H1 (cell line): ENCODE measurements around the gene EIF1AX. TPM values are rescaled to one million over a fixed set of nuclear protein-coding genes. Genes with fewer than 3 reads are reported as not detected.

Source experiments
- CTCF ChIA-PET: fragments of 300-600 bp; sonication (Branson Sonifier 250); formaldehyde crosslinking; loops from one replicate; lab custom pipeline; 2021; ENCODE audit not compliant: partially characterized antibody; lab: Charles Lee
- POLR2A ChIA-PET: fragments of 300-600 bp; sonication (Branson Sonifier 250); formaldehyde crosslinking; loops from one replicate; lab custom pipeline; 2021; ENCODE audit warnings: inconsistent platforms; ENCODE audit not compliant: partially characterized antibody; lab: Charles Lee
- DNase-seq, 2 experiments: peaks; one replicate each; pipeline versions ENCODE4 v3.0.0 to v3.0.0-alpha.2; 2010 to 2022; ENCODE audit warnings: low spot score in 2 of 2, low read depth in 1 of 2, mixed read lengths in 1 of 2
- FAIRE-seq: peaks from 2 replicates; lab custom pipeline; 2011; peaks lifted over from hg19 to GRCh38; lab: Jason Lieb, UNC
- H2AFZ ChIP-seq: 2 replicates; pipeline ENCODE4 v1.8.1; 2012; ENCODE audit warnings: low read length, inconsistent platforms
- H2AK5ac ChIP-seq: 2 replicates; pipeline ENCODE4 v1.6.1; 2013; ENCODE audit warnings: low read depth, low read length
- H2BK120ac ChIP-seq: replicated peaks from 2 replicates; pipeline ENCODE3; 2013; ENCODE audit warnings: low read depth, low read length, inconsistent platforms
- H2BK12ac ChIP-seq: 2 replicates; pipeline ENCODE4 v1.6.1; 2013; ENCODE audit warnings: low read depth, low read length
- H2BK15ac ChIP-seq: 2 replicates; pipeline ENCODE4 v1.6.1; 2013; ENCODE audit warnings: low read length
- H2BK20ac ChIP-seq: 2 replicates; pipeline ENCODE4 v1.6.1; 2013; ENCODE audit warnings: low read length
- H2BK5ac ChIP-seq: 2 replicates; pipeline ENCODE4 v1.6.1; 2013; ENCODE audit warnings: low read depth, low read length
- H3K14ac ChIP-seq: 2 replicates; pipeline ENCODE4 v1.6.1; 2013; ENCODE audit warnings: inconsistent platforms; ENCODE audit not compliant: insufficient read length
- H3K18ac ChIP-seq: 2 replicates; pipeline ENCODE4 v1.6.1; 2013; ENCODE audit warnings: low read length; ENCODE audit errors: extremely low read depth
- H3K23ac ChIP-seq: 2 replicates; pipeline ENCODE4 v1.6.1; 2013; ENCODE audit warnings: inconsistent platforms; ENCODE audit not compliant: insufficient read length
- H3K23me2 ChIP-seq: 2 replicates; pipeline ENCODE4 v1.6.1; 2013; ENCODE audit warnings: low read depth, low read length
- H3K27ac ChIP-seq: 2 replicates; pipeline ENCODE4 v1.6.1; 2011; ENCODE audit warnings: low read depth, low read length, inconsistent platforms
- H3K27me3 ChIP-seq, 4 experiments: replicated peaks in 1 of 4; 1 replicate in 1 of 4; 2 replicates in 3 of 4; pipeline versions ENCODE4 v1.6.1 to v1.8.1; 2011 to 2013; ENCODE audit warnings: low read length in 3 of 4, mild to moderate bottlenecking in 3 of 4, inconsistent platforms in 2 of 4, mixed read lengths in 2 of 4, moderate library complexity in 1 of 4; ENCODE audit not compliant: control insufficient read depth in 3 of 4, insufficient read depth in 3 of 4; ENCODE audit errors: extremely low read depth in 1 of 4
- H3K36me3 ChIP-seq, 4 experiments: 2 replicates each; pipeline versions ENCODE4 v1.6.1 to v1.8.1; 2011 to 2013; ENCODE audit warnings: mild to moderate bottlenecking in 4 of 4, low read length in 3 of 4, moderate library complexity in 2 of 4, control low read depth in 1 of 4, inconsistent platforms in 1 of 4; ENCODE audit not compliant: insufficient read depth in 4 of 4, control insufficient read depth in 2 of 4
- H3K4ac ChIP-seq: replicated peaks from 2 replicates; pipeline ENCODE3; 2013; ENCODE audit warnings: low read length, low read depth, mixed read lengths, inconsistent platforms; ENCODE audit not compliant: insufficient read length
- H3K4me1 ChIP-seq, 4 experiments: replicated peaks in 1 of 4; 1 replicate in 1 of 4; 2 replicates in 3 of 4; pipeline versions ENCODE4 v1.6.1 to v1.8.1; 2011 to 2013; ENCODE audit warnings: low read length in 3 of 4, inconsistent platforms in 2 of 4, mixed read lengths in 1 of 4; ENCODE audit not compliant: insufficient read depth in 4 of 4, control insufficient read depth in 3 of 4
- H3K4me2 ChIP-seq, 2 experiments: 2 replicates each; pipeline versions ENCODE4 v1.6.1 to v1.8.1; 2011 to 2013; ENCODE audit warnings: low read depth in 2 of 2, low read length in 2 of 2, control low read depth in 1 of 2, inconsistent platforms in 1 of 2, mild to moderate bottlenecking in 1 of 2; ENCODE audit not compliant: insufficient read depth in 1 of 2
- H3K4me3 ChIP-seq, 4 experiments: fragments of 200-600, 300-600 bp in 1 of 4; sonication (generic), shearing (Covaris generic), sonication (Bioruptor Twin) in 1 of 4; 2 replicates each; pipeline versions ENCODE4 v1.5.1 to v1.8.1; 2011 to 2016; ENCODE audit warnings: low read length in 4 of 4, low read depth in 3 of 4, control low read depth in 2 of 4, inconsistent platforms in 2 of 4, mild to moderate bottlenecking in 2 of 4, mixed read lengths in 1 of 4, moderate library complexity in 1 of 4; ENCODE audit not compliant: insufficient read depth in 2 of 4; ENCODE audit errors: extremely low read depth in 1 of 4
- H3K56ac ChIP-seq: replicated peaks from 2 replicates; pipeline ENCODE3; 2013; ENCODE audit warnings: low read depth, mild to moderate bottlenecking, mixed read lengths, low read length, inconsistent platforms; ENCODE audit not compliant: insufficient read length
- H3K79me1 ChIP-seq: 2 replicates; pipeline ENCODE4 v1.6.1; 2013; ENCODE audit warnings: low read depth, low read length, control low read depth
- H3K79me2 ChIP-seq, 2 experiments: 2 replicates each; pipeline versions ENCODE4 v1.6.1 to v1.8.1; 2012 to 2013; ENCODE audit warnings: low read length in 2 of 2, mild to moderate bottlenecking in 2 of 2, inconsistent platforms in 1 of 2; ENCODE audit not compliant: insufficient read depth in 2 of 2, control insufficient read depth in 1 of 2
- H3K9ac ChIP-seq, 4 experiments: replicated peaks in 1 of 4; 1 replicate in 1 of 4; 2 replicates in 3 of 4; pipeline versions ENCODE4 v1.6.1 to v1.8.1; 2011 to 2013; ENCODE audit warnings: low read depth in 3 of 4, low read length in 3 of 4, control low read depth in 2 of 4, mild to moderate bottlenecking in 2 of 4, moderate library complexity in 2 of 4, inconsistent platforms in 1 of 4; ENCODE audit errors: extremely low read depth in 1 of 4
- H3K9me3 ChIP-seq, 2 experiments: 2 replicates each; pipeline versions ENCODE4 v1.6.1 to v1.8.1; 2012 to 2013; ENCODE audit warnings: mild to moderate bottlenecking in 2 of 2, moderate library complexity in 2 of 2, control low read depth in 1 of 2, inconsistent platforms in 1 of 2, low read depth in 1 of 2, low read length in 1 of 2, mixed read lengths in 1 of 2; ENCODE audit not compliant: insufficient read depth in 2 of 2
- H4K20me1 ChIP-seq, 2 experiments: replicated peaks in 1 of 2; 2 replicates each; pipeline versions ENCODE3 to v1.8.1; 2011 to 2013; ENCODE audit warnings: inconsistent platforms in 2 of 2, low read length in 2 of 2, mild to moderate bottlenecking in 1 of 2; ENCODE audit not compliant: insufficient read depth in 2 of 2, control insufficient read depth in 1 of 2
- H4K5ac ChIP-seq: 2 replicates; pipeline ENCODE4 v1.6.1; 2013; ENCODE audit warnings: low read length, low read depth, mixed read lengths, inconsistent platforms; ENCODE audit not compliant: insufficient read length
- H4K8ac ChIP-seq: 2 replicates; pipeline ENCODE4 v1.8.0; 2013; ENCODE audit warnings: mild to moderate bottlenecking, moderate library complexity, low read length, inconsistent platforms; ENCODE audit not compliant: insufficient read depth; ENCODE audit errors: extremely low read depth
- H4K91ac ChIP-seq: replicated peaks from 2 replicates; pipeline ENCODE3; 2013; ENCODE audit warnings: low read length, mixed read lengths, inconsistent platforms; ENCODE audit not compliant: insufficient read length
- BRCA1 ChIP-seq: IDR thresholded peaks from 2 replicates; pipeline ENCODE4 v1.6.1; 2012; ENCODE audit warnings: low read depth, low read length, improper control_type of control experiment
- CTBP2 ChIP-seq: IDR thresholded peaks from 2 replicates; pipeline ENCODE4 v1.7.0; 2011; ENCODE audit warnings: borderline replicate concordance, mild to moderate bottlenecking, moderate library complexity, mixed read lengths, low read length; ENCODE audit not compliant: insufficient read depth, insufficient read length
- JUND ChIP-seq: IDR thresholded peaks from 2 replicates; pipeline ENCODE4 v1.6.1; 2011; ENCODE audit warnings: mild to moderate bottlenecking, improper control_type of control experiment, low read length
- KDM4A ChIP-seq: IDR thresholded peaks from one replicate; pipeline ENCODE4 v1.7.1; 2012; ENCODE audit warnings: low read depth, mild to moderate bottlenecking, moderate library complexity, low read length, inconsistent platforms; ENCODE audit not compliant: severe bottlenecking
- POLR2A ChIP-seq, 2 experiments: IDR thresholded peaks; 1 replicate in 1 of 2; 2 replicates in 1 of 2; pipeline ENCODE4 v1.6.1; 2011; ENCODE audit warnings: low read depth in 2 of 2, low read length in 2 of 2, mild to moderate bottlenecking in 2 of 2; ENCODE audit errors: control extremely low read depth in 1 of 2
- RXRA ChIP-seq: IDR thresholded peaks from 2 replicates; pipeline ENCODE4 v1.6.1; 2011; ENCODE audit warnings: low read depth, mild to moderate bottlenecking, low read length, moderate library complexity; ENCODE audit not compliant: insufficient read depth
- SUZ12 ChIP-seq: fragments of 200-600 bp; sonication (generic); IDR thresholded peaks from 2 replicates; pipeline ENCODE4 v1.6.1; 2012; ENCODE audit warnings: mild to moderate bottlenecking, inconsistent platforms, low read length, moderate library complexity, mixed read lengths
- TAF1 ChIP-seq: IDR thresholded peaks from 2 replicates; pipeline ENCODE4 v1.6.1; 2011; ENCODE audit warnings: mild to moderate bottlenecking, low read depth, low read length
- WGBS, 2 experiments: shearing (Covaris generic) in 1 of 2; methylation state at CpG; one replicate each; pipeline versions ENCODE4 v1.1.6 to v1.1.7; 2013 to 2015; ENCODE audit warnings: low lambda C conversion rate in 2 of 2, mixed read lengths in 2 of 2, inconsistent platforms in 1 of 2, low coverage in 1 of 2, missing lambda C conversion rate in 1 of 2; ENCODE audit not compliant: insufficient replicate concordance in 2 of 2, insufficient coverage in 1 of 2, insufficient read length in 1 of 2; ENCODE audit errors: extremely low coverage in 1 of 2, missing lambda C conversion rate in 1 of 2; 5-methylcytosine and 5-hydroxymethylcytosine counted together
- polyA plus RNA-seq, 7 experiments: library from polyadenylated mRNA; depleted of rRNA in 3 of 7; stranded (reverse) in 5 of 7; unstranded in 2 of 7; fragments of >200 nt in 5 of 7; fragments of 200-250 nt in 2 of 7; gene quantifications; 1 replicate in 5 of 7; 2 replicates in 1 of 7; 4 replicates in 1 of 7; pipeline versions ENCODE4 v1.2.1 to v1.2.3, GENCODE V29; 2011 to 2013; ENCODE audit warnings: missing spikeins in 2 of 7, mixed read lengths in 2 of 7
- total RNA-seq: library from RNA; stranded (reverse); fragmentation: NEBNext Ultra II Directional; extraction: Animal tissue kit (Norgen Biotek cat#: 25700); gene quantifications from 2 replicates; pipeline ENCODE4 v1.2.1, GENCODE V29; 2021

The EIF1AX gene
- total and polyA plus RNA-seq, 2 of the 8 experiments (the other 6 are each of a cell fraction or from before 2014, with no cell fraction given): 34.0 to 175 TPM

DNA sequence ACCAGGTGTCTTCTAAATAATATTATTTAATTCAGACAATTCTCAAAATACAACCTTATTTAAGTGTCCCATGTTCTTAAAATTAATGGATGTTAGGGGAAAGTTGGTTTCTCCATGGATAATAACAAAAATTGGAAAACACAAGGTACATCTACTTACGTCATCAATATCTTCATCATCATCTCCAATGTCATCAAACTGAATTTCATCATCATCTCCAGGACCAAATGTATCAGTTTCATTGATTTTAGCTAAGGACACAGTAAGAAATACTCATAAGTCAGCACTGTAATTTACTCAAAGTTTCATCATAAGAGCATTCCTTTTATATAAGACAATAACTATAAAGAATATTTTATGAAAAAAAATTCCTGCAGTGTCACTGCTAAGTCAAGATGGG lies 11.3 kb downstream of the EIF1AX start:
- H3K27me3 ChIP-seq: no peaks in the 10 kb centered on the region
- no peak overlapping the region for H2AFZ ChIP-seq
- FAIRE-seq (no peak), DNase-seq (no peak)
- H3K56ac ChIP-seq: no peak overlapping the region
- no peak overlapping the region for H3K9ac ChIP-seq
- ChIA-PET POLR2A (interaction anchor here (0.8 to 1.8 kb wide), 2 partner anchors 9 to 11 kb away, joined by 4 to 6 read pairs; partner anchors contain the start of gene EIF1AX), CTCF (no interaction called here)
- H3K9me3 ChIP-seq: no peaks in the 10 kb centered on the region
- H3K14ac ChIP-seq: no peak overlapping the region
- H3K79me2 ChIP-seq: no peaks in the 10 kb centered on the region
- H3K27ac ChIP-seq: no peak overlapping the region
- H2BK20ac ChIP-seq: no peak overlapping the region
- no peak overlapping the region for H2AK5ac ChIP-seq
- no peaks in the 10 kb centered on the region for H3K23me2 ChIP-seq
- H2BK12ac ChIP-seq: no peak overlapping the region
- no peak for TF ChIP-seq CTBP2
- no peak for TF ChIP-seq SUZ12
- no peak for TF ChIP-seq KDM4A
- TF ChIP-seq BRCA1: no peak
- no peak for TF ChIP-seq JUND
- TF ChIP-seq POLR2A (IDR thresholded peaks at IDR 0.05; ENCODE audit: control extremely low read depth in 1 of 2, low read depth in 2 of 2, low read length in 2 of 2): no peak
- no peak for TF ChIP-seq RXRA
- TF ChIP-seq TAF1: no peak
- no peak overlapping the region for H3K4ac ChIP-seq
- H3K4me3 ChIP-seq: no peak overlapping the region
- H3K18ac ChIP-seq: no peak overlapping the region
- no peaks in the 10 kb centered on the region for H3K4me1 ChIP-seq
- H4K8ac ChIP-seq: no peak overlapping the region
- WGBS, 2 experiments: 80% methylated on average over 1 of the region's 1 CpG; no CpG with 5 or more reads in 1 of the 2 experiments
- H3K4me2 ChIP-seq: no peak overlapping the region
- no peak overlapping the region for H3K23ac ChIP-seq
- no peak overlapping the region for H4K91ac ChIP-seq
- no peak overlapping the region for H2BK120ac ChIP-seq
- H2BK15ac ChIP-seq: no peak overlapping the region
- no peak overlapping the region for H4K5ac ChIP-seq
- H3K79me1 ChIP-seq: no peaks in the 10 kb centered on the region
- H2BK5ac ChIP-seq: no peak overlapping the region
- H3K36me3 ChIP-seq: peaks cover 0 to 56% (median 19%) of the 10 kb centered on the region in 4 experiments; a peak in 6 of 8 replicates
- H4K20me1 ChIP-seq: no peaks in the 10 kb centered on the region
